H9 (cell line): Measurements from ENCODE around the gene CCDC40. TPM values are rescaled to one million over a fixed set of nuclear protein-coding genes. Genes with fewer than 3 reads are reported as not detected.

Experiments used
- DNase-seq: peaks from one replicate; pipeline ENCODE4 v3.0.0-alpha.2; 2017
- H2AFZ ChIP-seq: one replicate; pipeline ENCODE4 v1.6.1; 2013; ENCODE audit warnings: mild to moderate bottlenecking, low read length, control low read depth, moderate library complexity
- H2AK5ac ChIP-seq: 2 replicates; pipeline ENCODE4 v1.6.1; 2013; ENCODE audit warnings: low read length, control low read depth, mixed read lengths; ENCODE audit not compliant: insufficient read length
- H2BK120ac ChIP-seq: one replicate; pipeline ENCODE4 v1.6.1; 2013; ENCODE audit warnings: low read depth, mild to moderate bottlenecking, low read length, control low read depth, inconsistent platforms; ENCODE audit not compliant: poor library complexity, severe bottlenecking
- H2BK12ac ChIP-seq: 2 replicates; pipeline ENCODE4 v1.6.1; 2013; ENCODE audit warnings: low read length, control low read depth, mixed read lengths, low read depth; ENCODE audit not compliant: insufficient read length
- H2BK15ac ChIP-seq: 2 replicates; pipeline ENCODE4 v1.6.1; 2013; ENCODE audit warnings: low read depth, low read length, control low read depth
- H2BK20ac ChIP-seq: one replicate; pipeline ENCODE4 v1.6.1; 2013; ENCODE audit warnings: low read depth, mild to moderate bottlenecking, low read length, control low read depth, inconsistent platforms; ENCODE audit not compliant: poor library complexity, severe bottlenecking
- H2BK5ac ChIP-seq: 2 replicates; pipeline ENCODE4 v1.6.1; 2013; ENCODE audit warnings: low read length, control low read depth, mixed read lengths; ENCODE audit not compliant: insufficient read length
- H3K14ac ChIP-seq: 2 replicates; pipeline ENCODE4 v1.6.1; 2013; ENCODE audit warnings: low read length, control low read depth; ENCODE audit not compliant: insufficient read depth
- H3K18ac ChIP-seq: 2 replicates; pipeline ENCODE4 v1.6.1; 2013; ENCODE audit warnings: low read depth, mild to moderate bottlenecking, mixed read lengths, low read length, control low read depth; ENCODE audit not compliant: insufficient read length
- H3K23ac ChIP-seq: 2 replicates; pipeline ENCODE4 v1.6.1; 2013; ENCODE audit warnings: low read length, control low read depth, mixed read lengths, low read depth; ENCODE audit not compliant: insufficient read length
- H3K23me2 ChIP-seq: 2 replicates; pipeline ENCODE4 v1.6.1; 2013; ENCODE audit warnings: low read depth, mild to moderate bottlenecking, mixed read lengths, low read length, control low read depth; ENCODE audit not compliant: insufficient read length, poor library complexity, severe bottlenecking
- H3K27ac ChIP-seq: 2 replicates; pipeline ENCODE4 v1.5.1; 2013; ENCODE audit warnings: low read length, control low read depth, mixed read lengths, low read depth; ENCODE audit not compliant: insufficient read length
- H3K27me3 ChIP-seq: 2 replicates; pipeline ENCODE4 v1.6.1; 2013; ENCODE audit warnings: low read length, control low read depth, inconsistent platforms; ENCODE audit not compliant: insufficient read depth
- H3K4ac ChIP-seq: 2 replicates; pipeline ENCODE4 v1.6.1; 2013; ENCODE audit warnings: low read depth, mild to moderate bottlenecking, control low read depth, inconsistent platforms, low read length, moderate library complexity
- H3K4me1 ChIP-seq: 2 replicates; pipeline ENCODE4 v1.6.1; 2013; ENCODE audit warnings: low read length, control low read depth, inconsistent platforms; ENCODE audit not compliant: insufficient read depth
- H3K4me2 ChIP-seq: 2 replicates; pipeline ENCODE4 v1.6.1; 2013; ENCODE audit warnings: low read length, control low read depth, mixed read lengths; ENCODE audit not compliant: insufficient read length, insufficient read depth
- H3K56ac ChIP-seq: 2 replicates; pipeline ENCODE4 v1.6.1; 2013; ENCODE audit warnings: low read depth, mild to moderate bottlenecking, mixed read lengths, low read length, control low read depth; ENCODE audit not compliant: insufficient read length
- H3K79me1 ChIP-seq: 2 replicates; pipeline ENCODE4 v1.6.1; 2013; ENCODE audit warnings: low read depth, mild to moderate bottlenecking, moderate library complexity, low read length, control low read depth, inconsistent platforms; ENCODE audit not compliant: insufficient read depth, poor library complexity, severe bottlenecking
- H3K79me2 ChIP-seq: 2 replicates; pipeline ENCODE4 v1.6.1; 2013; ENCODE audit warnings: low read length, control low read depth, inconsistent platforms; ENCODE audit not compliant: insufficient read depth
- H3K9ac ChIP-seq: 2 replicates; pipeline ENCODE4 v1.6.1; 2013; ENCODE audit warnings: low read length, control low read depth, mixed read lengths; ENCODE audit not compliant: insufficient read length; ENCODE audit errors: extremely low read depth
- H3K9me3 ChIP-seq: one replicate; pipeline ENCODE4 v1.6.1; 2013; ENCODE audit warnings: low read depth, low read length, inconsistent platforms; ENCODE audit not compliant: control insufficient read depth
- H3T11ph ChIP-seq: one replicate; pipeline ENCODE4 v1.6.1; 2013; ENCODE audit warnings: mild to moderate bottlenecking, low read length, control low read depth, inconsistent platforms
- H4K20me1 ChIP-seq: one replicate; pipeline ENCODE4 v1.6.1; 2013; ENCODE audit not compliant: control insufficient read depth, insufficient read length, insufficient read depth
- H4K5ac ChIP-seq: 2 replicates; pipeline ENCODE4 v1.6.1; 2013; ENCODE audit warnings: low read depth, mild to moderate bottlenecking, mixed read lengths, low read length, control low read depth; ENCODE audit not compliant: insufficient read length
- H4K8ac ChIP-seq: replicated peaks from 2 replicates; pipeline ENCODE4 v1.6.1; 2013; ENCODE audit warnings: low read length, control low read depth, mixed read lengths, low read depth; ENCODE audit not compliant: insufficient read length
- H4K91ac ChIP-seq: 2 replicates; pipeline ENCODE4 v1.6.1; 2013; ENCODE audit warnings: low read depth, mild to moderate bottlenecking, moderate library complexity, mixed read lengths, low read length, control low read depth; ENCODE audit not compliant: insufficient read length
- H3K27ac Mint-ChIP-seq, 3 experiments: 2 replicates in 2 of 3; 3 replicates in 1 of 3; pipeline ENCODE4 v1.8.0; 2020 to 2021; ENCODE audit warnings: mixed read lengths in 3 of 3, mild to moderate bottlenecking in 1 of 3, moderate library complexity in 1 of 3
- H3K27me3 Mint-ChIP-seq: 2 replicates; pipeline ENCODE4 v1.8.0; 2021; ENCODE audit warnings: low read depth, mild to moderate bottlenecking, moderate library complexity, mixed read lengths
- H3K36me3 Mint-ChIP-seq, 3 experiments: 2 replicates in 2 of 3; 3 replicates in 1 of 3; pipeline ENCODE4 v1.8.0; 2020 to 2021; ENCODE audit warnings: low read depth in 3 of 3, mixed read lengths in 3 of 3; ENCODE audit not compliant: insufficient read depth in 1 of 3
- H3K4me1 Mint-ChIP-seq, 2 experiments: 2 replicates each; pipeline ENCODE4 v1.8.0; 2020; ENCODE audit warnings: mixed read lengths in 2 of 2
- H3K4me3 Mint-ChIP-seq, 2 experiments: 2 replicates in 1 of 2; 3 replicates in 1 of 2; pipeline ENCODE4 v1.8.0; 2020 to 2021; ENCODE audit warnings: mild to moderate bottlenecking in 2 of 2, mixed read lengths in 2 of 2, moderate library complexity in 1 of 2
- H3K9me3 Mint-ChIP-seq, 2 experiments: 2 replicates in 1 of 2; 3 replicates in 1 of 2; pipeline ENCODE4 v1.8.0; 2020; ENCODE audit warnings: mild to moderate bottlenecking in 2 of 2, mixed read lengths in 2 of 2, moderate library complexity in 1 of 2
- WGBS: extraction: QIAGEN DNeasy Blood & Tissue Kit; methylation state at CpG from one replicate; pipeline ENCODE4 v1.1.7; 2013; ENCODE audit warnings: missing lambda C conversion rate, low lambda C conversion rate, mixed read lengths; ENCODE audit not compliant: insufficient read length; ENCODE audit errors: extremely low coverage; 5-methylcytosine and 5-hydroxymethylcytosine counted together
- total RNA-seq: library from RNA; stranded (reverse); gene quantifications from 2 replicates; pipeline ENCODE4 v1.2.1, GENCODE V29; 2021
- TF ChIP-seq, protein P1 (sequence below): fragments of 200-600 bp; sonication (generic); conservative IDR thresholded peaks from 3 replicates; pipeline ENCODE4 v1.8.0; 2021; ENCODE audit warnings: antibody characterized with exemption, mild to moderate bottlenecking

CCDC40 gene
- total RNA-seq, 1 experiment from 2014 or later = 8.9 TPM

GRCh38 chr17:79987187-79987934, 49.1 kb upstream of the CCDC40 start:
- no peak overlapping the region for H2AFZ ChIP-seq

More at GRCh38 chr17:79987187-79987934, 49.1 kb upstream of the CCDC40 start:
- WGBS = no CpG with 5 or more reads among the region's 18 CpGs
- peak overlapping the region in 2 of 3 experiments; percentile 60 to 92; a peak in 2 of 7 replicates for H3K27ac Mint-ChIP-seq
- no peak overlapping the region for H3T11ph ChIP-seq
- no peak overlapping the region for H4K91ac ChIP-seq
- no peak overlapping the region for H2BK5ac ChIP-seq
- H3K4me3 Mint-ChIP-seq = no peak overlapping the region
- no peak overlapping the region for H3K18ac ChIP-seq
- H4K5ac ChIP-seq = no peak overlapping the region
- H3K9me3 Mint-ChIP-seq = no peaks in the 10 kb centered on the region; a peak in 1 of 5 replicates
- no peak overlapping the region for H3K56ac ChIP-seq
- DNase-seq = no peak
- H3K79me1 ChIP-seq = peaks cover 9% of the 10 kb centered on the region
- H2BK20ac ChIP-seq = no peak overlapping the region
- H3K36me3 Mint-ChIP-seq = peaks cover 0 to 7% (median 1%) of the 10 kb centered on the region in 3 experiments; a peak in 2 of 7 replicates
- no peak overlapping the region for H3K27ac ChIP-seq
- H3K4me2 ChIP-seq = no peak overlapping the region
- H3K4me1 ChIP-seq = peaks cover 3% of the 10 kb centered on the region; the same call in 1 of the 2 replicates
- H4K20me1 ChIP-seq = no peaks in the 10 kb centered on the region
- no peak overlapping the region for H2AK5ac ChIP-seq
- TF ChIP-seq, protein P1, sequence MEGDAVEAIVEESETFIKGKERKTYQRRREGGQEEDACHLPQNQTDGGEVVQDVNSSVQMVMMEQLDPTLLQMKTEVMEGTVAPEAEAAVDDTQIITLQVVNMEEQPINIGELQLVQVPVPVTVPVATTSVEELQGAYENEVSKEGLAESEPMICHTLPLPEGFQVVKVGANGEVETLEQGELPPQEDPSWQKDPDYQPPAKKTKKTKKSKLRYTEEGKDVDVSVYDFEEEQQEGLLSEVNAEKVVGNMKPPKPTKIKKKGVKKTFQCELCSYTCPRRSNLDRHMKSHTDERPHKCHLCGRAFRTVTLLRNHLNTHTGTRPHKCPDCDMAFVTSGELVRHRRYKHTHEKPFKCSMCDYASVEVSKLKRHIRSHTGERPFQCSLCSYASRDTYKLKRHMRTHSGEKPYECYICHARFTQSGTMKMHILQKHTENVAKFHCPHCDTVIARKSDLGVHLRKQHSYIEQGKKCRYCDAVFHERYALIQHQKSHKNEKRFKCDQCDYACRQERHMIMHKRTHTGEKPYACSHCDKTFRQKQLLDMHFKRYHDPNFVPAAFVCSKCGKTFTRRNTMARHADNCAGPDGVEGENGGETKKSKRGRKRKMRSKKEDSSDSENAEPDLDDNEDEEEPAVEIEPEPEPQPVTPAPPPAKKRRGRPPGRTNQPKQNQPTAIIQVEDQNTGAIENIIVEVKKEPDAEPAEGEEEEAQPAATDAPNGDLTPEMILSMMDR = no peak
- peaks cover 37 to 46% of the 10 kb centered on the region in 2 experiments for H3K4me1 Mint-ChIP-seq
- no peak overlapping the region for H3K4ac ChIP-seq
- H3K79me2 ChIP-seq = peaks cover 2% of the 10 kb centered on the region; the same call in 1 of the 2 replicates
- H3K9ac ChIP-seq = no peak overlapping the region
- no peak overlapping the region for H4K8ac ChIP-seq
- no peaks in the 10 kb centered on the region for H3K9me3 ChIP-seq
- H3K23ac ChIP-seq = no peak overlapping the region
- no peak overlapping the region for H2BK12ac ChIP-seq
- no peak overlapping the region for H2BK15ac ChIP-seq
- H3K27me3 Mint-ChIP-seq = peaks cover 1% of the 10 kb centered on the region; the same call in 1 of the 2 replicates
- no peaks in the 10 kb centered on the region for H3K27me3 ChIP-seq
- H3K14ac ChIP-seq = no peak overlapping the region; the same call in 1 of the 2 replicates
- H2BK120ac ChIP-seq = no peak overlapping the region
- no peaks in the 10 kb centered on the region for H3K23me2 ChIP-seq
